ENCODE results near the gene SYT1. TPM values are rescaled to one million over a fixed set of nuclear protein-coding genes. Genes with fewer than 3 reads are reported as not detected.

The SYT1 gene
- total and polyA plus RNA-seq, 2 of the 8 experiments (the other 6 are each of a cell fraction or from before 2014, with no cell fraction given): 11.0 to 34.6 TPM

GRCh38 chr12:79023261-79023660 is 158.7 kb downstream of the SYT1 start (continued):
- TF ChIP-seq ATF2 (IDR thresholded peaks at IDR 0.05; ENCODE audit: low read length): no peak
- TF ChIP-seq TAF1 (IDR thresholded peaks at IDR 0.05; ENCODE audit: low read depth, low read length): no peak

Measured in H1 (cell line).